Measurements from ENCODE around the gene PFKFB3.

Gene PFKFB3

GRCh38 chr10:6220418-6221191, 17.9 kb downstream of the PFKFB3 start:
- no peak for TF ChIP-seq EP300 (IDR thresholded peaks at IDR 0.05; ENCODE audit: borderline replicate concordance)
- TF ChIP-seq YY1 (IDR thresholded peaks at IDR 0.05; ENCODE audit: low read depth), result no peak
- TF ChIP-seq TAF1 (IDR thresholded peaks at IDR 0.05; ENCODE audit: low read depth), result no peak
- no peak for TF ChIP-seq FOXM1 (IDR thresholded peaks at IDR 0.05; ENCODE audit: borderline replicate concordance, low read depth)
- TF ChIP-seq, protein P1, sequence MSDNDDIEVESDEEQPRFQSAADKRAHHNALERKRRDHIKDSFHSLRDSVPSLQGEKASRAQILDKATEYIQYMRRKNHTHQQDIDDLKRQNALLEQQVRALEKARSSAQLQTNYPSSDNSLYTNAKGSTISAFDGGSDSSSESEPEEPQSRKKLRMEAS (IDR thresholded peaks at IDR 0.05), result no peak
- TF ChIP-seq NFIC (IDR thresholded peaks at IDR 0.05), result no peak
- TF ChIP-seq RAD21 (IDR thresholded peaks at IDR 0.05; ENCODE audit: low read depth), result no peak
- no peak for TF ChIP-seq CREB1 (IDR thresholded peaks at IDR 0.05; ENCODE audit: low read depth)
- no peak for TF ChIP-seq EGR1 (IDR thresholded peaks at IDR 0.05)
- TF ChIP-seq, protein P2, sequence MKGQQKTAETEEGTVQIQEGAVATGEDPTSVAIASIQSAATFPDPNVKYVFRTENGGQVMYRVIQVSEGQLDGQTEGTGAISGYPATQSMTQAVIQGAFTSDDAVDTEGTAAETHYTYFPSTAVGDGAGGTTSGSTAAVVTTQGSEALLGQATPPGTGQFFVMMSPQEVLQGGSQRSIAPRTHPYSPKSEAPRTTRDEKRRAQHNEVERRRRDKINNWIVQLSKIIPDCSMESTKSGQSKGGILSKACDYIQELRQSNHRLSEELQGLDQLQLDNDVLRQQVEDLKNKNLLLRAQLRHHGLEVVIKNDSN (IDR thresholded peaks at IDR 0.05), result no peak

- TF ChIP-seq TAF1 (IDR thresholded peaks at IDR 0.05; ENCODE audit: low read depth) (no peak), CEBPB (IDR thresholded peaks at IDR 0.05) (no peak), TEAD4 (IDR thresholded peaks at IDR 0.05) (no peak), NFIC (IDR thresholded peaks at IDR 0.05) (no peak), EGR1 (IDR thresholded peaks at IDR 0.05) (no peak)
Measured at GRCh38 chr10:6221192-6221940, 18.6 kb downstream of the PFKFB3 start.

- TF ChIP-seq RAD21 (IDR thresholded peaks at IDR 0.05; ENCODE audit: low read depth) (no peak), FOXM1 (IDR thresholded peaks at IDR 0.05; ENCODE audit: borderline replicate concordance, low read depth) (no peak)
Measured at GRCh38 chr10:6221971-6222751, 19.4 kb downstream of the PFKFB3 start.

DNA sequence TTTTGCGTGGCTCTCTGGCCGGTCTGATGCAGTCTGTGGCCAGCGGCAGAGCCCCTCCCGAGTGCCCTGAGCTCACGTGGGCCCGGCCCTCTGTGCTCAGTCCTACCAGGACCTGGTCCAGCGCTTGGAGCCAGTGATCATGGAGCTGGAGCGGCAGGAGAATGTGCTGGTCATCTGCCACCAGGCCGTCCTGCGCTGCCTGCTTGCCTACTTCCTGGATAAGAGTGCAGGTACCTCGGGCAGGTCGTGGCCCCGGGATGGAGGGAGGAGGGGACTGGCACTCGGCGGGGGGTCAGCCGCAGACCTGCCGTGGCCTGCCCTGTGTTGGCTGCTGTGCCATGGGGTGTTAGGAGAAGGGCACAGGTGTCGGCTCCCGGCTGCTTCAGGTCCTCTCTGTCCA, 20.0 kb downstream of the PFKFB3 start:
- no peak for TF ChIP-seq CREB1 (IDR thresholded peaks at IDR 0.05; ENCODE audit: low read depth)
- TF ChIP-seq, protein P2 (IDR thresholded peaks at IDR 0.05), result no peak
- no peak for TF ChIP-seq TAF1 (IDR thresholded peaks at IDR 0.05; ENCODE audit: low read depth)
- no peak for TF ChIP-seq YY1 (IDR thresholded peaks at IDR 0.05; ENCODE audit: low read depth)
- no peak for TF ChIP-seq EGR1 (IDR thresholded peaks at IDR 0.05)
- no peak for TF ChIP-seq TCF12 (IDR thresholded peaks at IDR 0.05; ENCODE audit: low read depth)
- no peak for TF ChIP-seq RAD21 (IDR thresholded peaks at IDR 0.05; ENCODE audit: low read depth)
- no peak for TF ChIP-seq EP300 (IDR thresholded peaks at IDR 0.05; ENCODE audit: borderline replicate concordance)
- TF ChIP-seq FOXM1 (IDR thresholded peaks at IDR 0.05; ENCODE audit: borderline replicate concordance, low read depth), result no peak
- TF ChIP-seq ZBTB7A (IDR thresholded peaks at IDR 0.05; ENCODE audit: low read depth), result no peak
- TF ChIP-seq, protein P3, sequence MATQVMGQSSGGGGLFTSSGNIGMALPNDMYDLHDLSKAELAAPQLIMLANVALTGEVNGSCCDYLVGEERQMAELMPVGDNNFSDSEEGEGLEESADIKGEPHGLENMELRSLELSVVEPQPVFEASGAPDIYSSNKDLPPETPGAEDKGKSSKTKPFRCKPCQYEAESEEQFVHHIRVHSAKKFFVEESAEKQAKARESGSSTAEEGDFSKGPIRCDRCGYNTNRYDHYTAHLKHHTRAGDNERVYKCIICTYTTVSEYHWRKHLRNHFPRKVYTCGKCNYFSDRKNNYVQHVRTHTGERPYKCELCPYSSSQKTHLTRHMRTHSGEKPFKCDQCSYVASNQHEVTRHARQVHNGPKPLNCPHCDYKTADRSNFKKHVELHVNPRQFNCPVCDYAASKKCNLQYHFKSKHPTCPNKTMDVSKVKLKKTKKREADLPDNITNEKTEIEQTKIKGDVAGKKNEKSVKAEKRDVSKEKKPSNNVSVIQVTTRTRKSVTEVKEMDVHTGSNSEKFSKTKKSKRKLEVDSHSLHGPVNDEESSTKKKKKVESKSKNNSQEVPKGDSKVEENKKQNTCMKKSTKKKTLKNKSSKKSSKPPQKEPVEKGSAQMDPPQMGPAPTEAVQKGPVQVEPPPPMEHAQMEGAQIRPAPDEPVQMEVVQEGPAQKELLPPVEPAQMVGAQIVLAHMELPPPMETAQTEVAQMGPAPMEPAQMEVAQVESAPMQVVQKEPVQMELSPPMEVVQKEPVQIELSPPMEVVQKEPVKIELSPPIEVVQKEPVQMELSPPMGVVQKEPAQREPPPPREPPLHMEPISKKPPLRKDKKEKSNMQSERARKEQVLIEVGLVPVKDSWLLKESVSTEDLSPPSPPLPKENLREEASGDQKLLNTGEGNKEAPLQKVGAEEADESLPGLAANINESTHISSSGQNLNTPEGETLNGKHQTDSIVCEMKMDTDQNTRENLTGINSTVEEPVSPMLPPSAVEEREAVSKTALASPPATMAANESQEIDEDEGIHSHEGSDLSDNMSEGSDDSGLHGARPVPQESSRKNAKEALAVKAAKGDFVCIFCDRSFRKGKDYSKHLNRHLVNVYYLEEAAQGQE (IDR thresholded peaks at IDR 0.05; ENCODE audit: low read depth), result no peak
- TF ChIP-seq NFIC (IDR thresholded peaks at IDR 0.05), result no peak
- no peak for TF ChIP-seq TEAD4 (IDR thresholded peaks at IDR 0.05)
- TF ChIP-seq, protein P1 (IDR thresholded peaks at IDR 0.05), result no peak
- no peak for TF ChIP-seq CEBPB (IDR thresholded peaks at IDR 0.05)

- TF ChIP-seq ZBTB7A (IDR thresholded peaks at IDR 0.05; ENCODE audit: low read depth) (no peak), NFIC (IDR thresholded peaks at IDR 0.05) (no peak)
Measured at GRCh38 chr10:6223981-6224380, 21.2 kb downstream of the PFKFB3 start.

DNA sequence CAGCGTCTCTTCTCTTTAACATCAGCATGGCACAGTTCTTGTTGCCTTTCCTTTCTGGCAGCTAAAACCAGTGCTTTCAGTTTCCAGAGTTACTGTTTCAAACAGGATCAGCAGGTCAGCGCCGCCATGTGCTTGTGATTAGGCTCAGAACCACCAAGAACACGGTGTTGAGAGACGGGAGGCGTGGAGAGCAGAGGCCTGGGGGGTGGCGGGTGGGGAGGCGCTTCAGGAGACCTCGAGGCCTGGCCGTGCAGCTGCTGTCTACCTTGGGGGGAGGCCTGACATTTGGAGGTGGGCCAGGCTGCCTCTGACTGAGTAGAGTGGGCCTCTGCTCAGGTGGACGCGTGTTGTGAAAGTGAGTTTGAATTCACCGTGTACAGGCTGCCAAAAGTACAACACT, 22.0 kb downstream of the PFKFB3 start:
- TF ChIP-seq FOXM1 (IDR thresholded peaks at IDR 0.05; ENCODE audit: borderline replicate concordance, low read depth), result no peak
- TF ChIP-seq EP300 (IDR thresholded peaks at IDR 0.05; ENCODE audit: borderline replicate concordance), result no peak

GRCh38 chr10:6225263-6225814, 22.6 kb downstream of the PFKFB3 start:
- TF ChIP-seq, protein P3 (IDR thresholded peaks at IDR 0.05; ENCODE audit: low read depth), result no peak
- TF ChIP-seq CEBPB (IDR thresholded peaks at IDR 0.05) (no peak), EGR1 (IDR thresholded peaks at IDR 0.05) (no peak), RAD21 (IDR thresholded peaks at IDR 0.05; ENCODE audit: low read depth) (no peak), TAF1 (IDR thresholded peaks at IDR 0.05; ENCODE audit: low read depth) (no peak), TEAD4 (IDR thresholded peaks at IDR 0.05) (no peak), TCF12 (IDR thresholded peaks at IDR 0.05; ENCODE audit: low read depth) (no peak), FOXM1 (IDR thresholded peaks at IDR 0.05; ENCODE audit: borderline replicate concordance, low read depth) (no peak), YY1 (IDR thresholded peaks at IDR 0.05; ENCODE audit: low read depth) (no peak), EP300 (IDR thresholded peaks at IDR 0.05; ENCODE audit: borderline replicate concordance) (no peak), NFIC (IDR thresholded peaks at IDR 0.05) (no peak), CREB1 (IDR thresholded peaks at IDR 0.05; ENCODE audit: low read depth) (no peak), ZBTB7A (IDR thresholded peaks at IDR 0.05; ENCODE audit: low read depth) (no peak)
- TF ChIP-seq, protein P1 (IDR thresholded peaks at IDR 0.05), result no peak
- TF ChIP-seq, protein P2 (IDR thresholded peaks at IDR 0.05), result no peak
